Motor neuron (in vitro differentiated cells): ENCODE results near the gene EDDM3A. TPM values are rescaled to one million over a fixed set of nuclear protein-coding genes. Genes with fewer than 3 reads are reported as not detected.
A peak's percentile ranks its signal among the peaks of the same experiment; 100 is the strongest.
"Not testable (repeated sequence)": the region's sequence is repeated elsewhere in the genome, so short reads cannot be mapped to it uniquely, and the experiment has no call there.

Source experiments
- ATAC-seq, 8 experiments: fragments of 200-7000 bp; cut with Tn5 transposase; replicated peaks in 6 of 8; 2 replicates each; pipeline ENCODE4 v1.8.0; 2021; ENCODE audit warnings: mild to moderate bottlenecking in 8 of 8, moderate library complexity in 8 of 8
- H3K27ac ChIP-seq, 2 donors: fragments of 250-450 bp; sonication (Bioruptor Pico); 2 replicates each; pipeline ENCODE4 v1.9.0; 2021; ENCODE audit warnings: antibody characterized with exemption in 2 of 2, mild to moderate bottlenecking in 2 of 2, moderate library complexity in 1 of 2
- H3K4me1 ChIP-seq, 2 donors: fragments of 250-450 bp; sonication (Bioruptor Pico); replicated peaks in 1 of 2; 2 replicates each; pipeline ENCODE4 v1.6.1; 2021; ENCODE audit warnings: antibody characterized with exemption in 2 of 2, mild to moderate bottlenecking in 2 of 2, moderate library complexity in 1 of 2
- H3K4me3 ChIP-seq, 5 donors: fragments of 250-450 bp; sonication (Bioruptor Pico); 2 replicates each; pipeline ENCODE4 v1.9.0; 2021; ENCODE audit warnings: antibody characterized with exemption in 5 of 5, mild to moderate bottlenecking in 5 of 5, moderate library complexity in 4 of 5
- WGBS, 10 experiments: fragments of 450-650 bp; shearing (Covaris generic); methylation state at CpG; one replicate each; pipeline ENCODE4 v1.0.0; 2022; 5-methylcytosine and 5-hydroxymethylcytosine counted together
- in situ Hi-C, 9 experiments: fragments of 400-800 bp; cut with MboI; loops; one replicate each; pipeline ENCODE4 v1.15.0; 2021; ENCODE audit warnings: low sequenced_read_pairs in 9 of 9, low pct_unique_long_range_greater_than_20kb in 2 of 9; ENCODE audit not compliant: unreplicated experiment in 9 of 9
- total RNA-seq, 8 experiments: library from RNA; unstranded; fragments of 300-600 nt; gene quantifications; 2 replicates each; pipeline versions ENCODE4 v1.2.3 to v1.2.4, GENCODE V29; 2022

Gene EDDM3A
- total RNA-seq, 8 experiments from 2014 or later: 0.33 to 0.66 TPM; not detected in 6

- ATAC-seq, H3K4me3 ChIP-seq, H3K27ac ChIP-seq, in situ Hi-C loops, H3K4me1 ChIP-seq: not testable (repeated sequence)
- 48 to 100% (median 78%) methylated on average over 1 to 7 of the region's 7 CpGs for WGBS, 10 experiments
Measured at GRCh38 chr14:20738292-20738691, 7.4 kb upstream of the EDDM3A start.

GRCh38 chr14:20742132-20742531 lies 3.6 kb upstream of the EDDM3A start:
- no peak overlapping the region for H3K4me3 ChIP-seq
- no peak overlapping the region for H3K27ac ChIP-seq
- H3K4me1 ChIP-seq: no peaks in the 10 kb centered on the region
- WGBS, 10 experiments: 8 to 100% (median 73%) methylated on average over 2 to 4 of the region's 4 CpGs; no CpG with 5 or more reads in 4 of the 10 experiments
- in situ Hi-C loops: no loop called here
- ATAC-seq: no peak

- no peak for ATAC-seq
- H3K4me3 ChIP-seq: no peak overlapping the region
- no peak overlapping the region for H3K27ac ChIP-seq
- WGBS, 10 experiments: 20 to 83% (median 58%) methylated on average over 1 to 2 of the region's 2 CpGs; no CpG with 5 or more reads in 1 of the 10 experiments
- in situ Hi-C loops: no loop called here
- H3K4me1 ChIP-seq: no peaks in the 10 kb centered on the region
Measured at GRCh38 chr14:20743556-20743955, 2.1 kb upstream of the EDDM3A start.

GRCh38 chr14:20746566-20746965 lies 879 bp downstream of the EDDM3A start:
- 20 to 100% (median 65%) methylated on average over 1 to 3 of the region's 3 CpGs for WGBS, 10 experiments
- ATAC-seq: no peak
- H3K4me1 ChIP-seq: no peaks in the 10 kb centered on the region
- in situ Hi-C loops: no loop called here
- no peak overlapping the region for H3K27ac ChIP-seq
- H3K4me3 ChIP-seq: no peak overlapping the region

- no peak for ATAC-seq
- in situ Hi-C loops: no loop called here
- no peak overlapping the region for H3K4me3 ChIP-seq
- no peaks in the 10 kb centered on the region for H3K4me1 ChIP-seq
- H3K27ac ChIP-seq: no peak overlapping the region
- 0 to 100% (median 71%) methylated on average over 1 to 2 of the region's 2 CpGs; no CpG with 5 or more reads in 1 of the 10 experiments for WGBS, 10 experiments
Measured at GRCh38 chr14:20748439-20748838, 2.8 kb downstream of the EDDM3A start.

GRCh38 chr14:20750194-20750593 lies 4.5 kb downstream of the EDDM3A start:
- 0 to 100% (median 17%) methylated on average over 1 of the region's 1 CpG; no CpG with 5 or more reads in 3 of the 10 experiments for WGBS, 10 experiments
- in situ Hi-C loops: no loop called here
- ATAC-seq: peak in 1 of 8 experiments; percentile 68
- Histone ChIP-seq H3K4me3 (no peak overlapping the region), H3K4me1 (no peaks in the 10 kb centered on the region), H3K27ac (no peak overlapping the region)

GRCh38 chr14:20751963-20752562 lies 6.4 kb downstream of the EDDM3A start:
- ATAC-seq: peak in 2 of 8 experiments; percentile 18 to 33
- in situ Hi-C loops: no loop called here
- H3K4me3 ChIP-seq: no peak overlapping the region
- H3K4me1 ChIP-seq: no peaks in the 10 kb centered on the region
- 20 to 100% (median 79%) methylated on average over 1 to 4 of the region's 5 CpGs; no CpG with 5 or more reads in 1 of the 10 experiments for WGBS, 10 experiments
- no peak overlapping the region for H3K27ac ChIP-seq

GRCh38 chr14:20754308-20754707 lies 8.6 kb downstream of the EDDM3A start:
- Histone ChIP-seq H3K4me1 (no peaks in the 10 kb centered on the region), H3K4me3 (no peak overlapping the region), H3K27ac (no peak overlapping the region)
- in situ Hi-C loops: no loop called here
- 15 to 100% (median 63%) methylated on average over 1 to 2 of the region's 2 CpGs; no CpG with 5 or more reads in 2 of the 10 experiments for WGBS, 10 experiments
- no peak for ATAC-seq

GRCh38 chr14:20755037-20755436 lies 9.3 kb downstream of the EDDM3A start:
- 0 to 73% (median 28%) methylated on average over 1 to 6 of the region's 6 CpGs; no CpG with 5 or more reads in 4 of the 10 experiments for WGBS, 10 experiments

GRCh38 chr14:20757965-20758364 lies 12.3 kb downstream of the EDDM3A start:
- WGBS, 10 experiments: 0 to 100% (median 56%) methylated on average over 1 to 4 of the region's 4 CpGs; no CpG with 5 or more reads in 1 of the 10 experiments
- no peak for ATAC-seq
- in situ Hi-C loops: no loop called here
- H3K4me3 ChIP-seq: no peak overlapping the region
- no peaks in the 10 kb centered on the region for H3K4me1 ChIP-seq
- H3K27ac ChIP-seq: no peak overlapping the region

More at GRCh38 chr14:20755037-20755436, 9.3 kb downstream of the EDDM3A start:
- in situ Hi-C loops: no loop called here
- Histone ChIP-seq H3K27ac (no peak overlapping the region), H3K4me3 (no peak overlapping the region), H3K4me1 (no peaks in the 10 kb centered on the region)
- ATAC-seq: no peak

GRCh38 chr14:20759465-20759864 lies 13.8 kb downstream of the EDDM3A start:
- ATAC-seq, H3K27ac ChIP-seq, H3K4me3 ChIP-seq, H3K4me1 ChIP-seq, in situ Hi-C loops: not testable (repeated sequence)
- WGBS, 10 experiments: 0 to 100% (median 82%) methylated on average over 1 to 4 of the region's 5 CpGs; no CpG with 5 or more reads in 4 of the 10 experiments

GRCh38 chr14:20760950-20761349 lies 15.3 kb downstream of the EDDM3A start:
- ATAC-seq: no peak
- Histone ChIP-seq H3K4me1 (no peaks in the 10 kb centered on the region), H3K27ac (no peak overlapping the region), H3K4me3 (no peak overlapping the region)
- in situ Hi-C loops: no loop called here

GRCh38 chr14:20768593-20768892 lies 22.9 kb downstream of the EDDM3A start:
- H3K4me3 ChIP-seq: no peak overlapping the region
- H3K27ac ChIP-seq: no peak overlapping the region
- no peak for ATAC-seq
- no peaks in the 10 kb centered on the region for H3K4me1 ChIP-seq
- WGBS, 10 experiments: 0 to 100% (median 76%) methylated on average over 1 to 3 of the region's 3 CpGs; no CpG with 5 or more reads in 3 of the 10 experiments
- in situ Hi-C loops: no loop called here

- Histone ChIP-seq H3K27ac (no peak overlapping the region), H3K4me3 (no peak overlapping the region), H3K4me1 (no peaks in the 10 kb centered on the region)
- ATAC-seq: no peak
- WGBS, 10 experiments: 0 to 100% (median 38%) methylated on average over 2 to 3 of the region's 3 CpGs; no CpG with 5 or more reads in 3 of the 10 experiments
- in situ Hi-C loops: no loop called here
Measured at GRCh38 chr14:20769421-20769820, 23.7 kb downstream of the EDDM3A start.
